Measurements from ENCODE around the gene EIPR1.

- TF ChIP-seq POLR2A (IDR thresholded peaks at IDR 0.05) (no peak), CTCF (IDR thresholded peaks at IDR 0.05) (no peak)
These were observed 60.3 kb downstream of the EIPR1 start for GRCh38 chr2:3317277-3317685.

Measured in ovary (tissue), 3 donors.